Gastrocnemius medialis (tissue), 4 donors: Measurements from ENCODE around the gene CH25H. TPM values are rescaled to one million over a fixed set of nuclear protein-coding genes. Genes with fewer than 3 reads are reported as not detected.

ENCODE experiments used
- ATAC-seq, 2 donors: fragments of 150-250 bp; one replicate each; pipeline ENCODE4 v1.9.1; 2016
- DNase-seq, 2 donors: peaks; one replicate each; pipeline ENCODE4 v3.0.0-alpha.2; 2019
- H3K27ac ChIP-seq, 4 donors: fragments of 200-600 bp; sonication (generic); 1 replicate in 1 of 4; 2 replicates in 3 of 4; pipeline ENCODE4 v1.5.1; 2016 to 2018; ENCODE audit warnings: mild to moderate bottlenecking in 2 of 4, moderate library complexity in 1 of 4
- H3K27me3 ChIP-seq, 3 donors: fragments of 200-600 bp; sonication (generic) in 2 of 3; 1 replicate in 1 of 3; 2 replicates in 2 of 3; pipeline versions ENCODE4 v1.5.1 to v1.6.0; 2016 to 2019; ENCODE audit warnings: mild to moderate bottlenecking in 1 of 3, moderate library complexity in 1 of 3
- H3K36me3 ChIP-seq, 2 donors: fragments of 200-600 bp; sonication (generic) in 1 of 2; one replicate each; pipeline ENCODE4 v1.5.1; 2017 to 2018
- H3K4me1 ChIP-seq, 2 donors: fragments of 200-600 bp; sonication (generic) in 1 of 2; one replicate each; pipeline ENCODE4 v1.5.1; 2016 to 2017; ENCODE audit warnings: mild to moderate bottlenecking in 2 of 2
- H3K4me3 ChIP-seq, 4 donors: fragments of 200-600 bp; sonication (generic) in 3 of 4; 1 replicate in 1 of 4; 2 replicates in 3 of 4; pipeline ENCODE4 v1.5.1; 2016 to 2019; ENCODE audit warnings: mild to moderate bottlenecking in 2 of 4
- H3K9me3 ChIP-seq, 3 donors: fragments of 200-600 bp; sonication (generic) in 2 of 3; 1 replicate in 1 of 3; 2 replicates in 2 of 3; pipeline ENCODE4 v1.5.1; 2016 to 2019
- CTCF ChIP-seq, 5 experiments: fragments of 450-650 bp in 3 of 5; fragments of 200-600 bp in 2 of 5; sonication (generic) in 2 of 5; IDR thresholded peaks in 4 of 5; conservative IDR thresholded peaks in 1 of 5; 1 replicate in 4 of 5; 2 replicates in 1 of 5; pipeline ENCODE4 v1.5.1; 2016 to 2019; ENCODE audit warnings: antibody characterized with exemption in 5 of 5, mild to moderate bottlenecking in 3 of 5, moderate library complexity in 3 of 5
- POLR2A ChIP-seq, 2 donors: fragments of 450-650 bp; IDR thresholded peaks; one replicate each; pipeline ENCODE4 v1.6.1; 2017; ENCODE audit warnings: antibody characterized with exemption in 2 of 2, mild to moderate bottlenecking in 2 of 2, moderate library complexity in 2 of 2
- in situ Hi-C, 4 donors: fragments of 200-750 bp; cut with MboI; loops; one replicate each; pipeline versions ENCODE4 v1.15.0 to v1.8.0; 2017; ENCODE audit warnings: low sequenced_read_pairs in 4 of 4
- intact Hi-C: fragments of 100-400 bp; cut with DNase I; formaldehyde crosslinking; loops from one replicate; pipeline ENCODE4 v1.15.1; 2023; ENCODE audit warnings: low total_unique reads
- total RNA-seq, 4 donors: library from RNA; depleted of rRNA; stranded (reverse); fragments of >200 nt; gene quantifications; one replicate each; pipeline versions ENCODE4 v1.1.0 to v1.2.3, GENCODE V29; 2016

CH25H gene
- total RNA-seq, 4 donors from 2014 or later: 0.85 to 1.1 TPM; not detected in 2

GRCh38 chr10:89216056-89216455, 8.9 kb upstream of the CH25H start:
- in situ Hi-C loops: loop anchor here (10.0 to 25.0 kb wide), 3 partner anchors 281 to 381 kb away; no protein-coding TSS in a partner anchor
- no peaks in the 10 kb centered on the region for H3K36me3 ChIP-seq
- no peak for DNase-seq
- peaks cover 6 to 8% of the 10 kb centered on the region in 2 donors for H3K4me1 ChIP-seq
- no peak for ATAC-seq
- H3K27me3 ChIP-seq: no peaks in the 10 kb centered on the region
- H3K4me3 ChIP-seq: no peak overlapping the region
- H3K27ac ChIP-seq: no peak overlapping the region
- intact Hi-C loops: loop anchor here (10.0 kb wide), 1 partner anchor 381 kb away; no protein-coding TSS in a partner anchor
- no peak for TF ChIP-seq CTCF (IDR thresholded peaks at IDR 0.05 in 4 of 5, conservative IDR thresholded peaks at IDR 0.05 in 1 of 5)
- no peak for TF ChIP-seq POLR2A (IDR thresholded peaks at IDR 0.05)
- H3K9me3 ChIP-seq: no peaks in the 10 kb centered on the region

- Histone ChIP-seq H3K4me1 (peaks cover 6 to 8% of the 10 kb centered on the region in 2 donors), H3K27me3 (no peaks in the 10 kb centered on the region), H3K27ac (no peak overlapping the region), H3K9me3 (no peaks in the 10 kb centered on the region), H3K36me3 (no peaks in the 10 kb centered on the region), H3K4me3 (no peak overlapping the region)
- TF ChIP-seq POLR2A (IDR thresholded peaks at IDR 0.05): no peak
- no peak for TF ChIP-seq CTCF (IDR thresholded peaks at IDR 0.05 in 4 of 5, conservative IDR thresholded peaks at IDR 0.05 in 1 of 5)
- intact Hi-C loops: loop anchor here (10.0 kb wide), 1 partner anchor 381 kb away; no protein-coding TSS in a partner anchor
- DNase-seq (no peak), ATAC-seq (no peak)
- in situ Hi-C loops: loop anchor here (10.0 to 25.0 kb wide), 3 partner anchors 281 to 381 kb away; no protein-coding TSS in a partner anchor
Observed at GRCh38 chr10:89215511-89215910, 8.4 kb upstream of the CH25H start.

- Histone ChIP-seq H3K9me3 (no peaks in the 10 kb centered on the region), H3K27me3 (peaks cover 0 to 5% (median 0%) of the 10 kb centered on the region in 3 donors), H3K27ac (no peak overlapping the region), H3K4me3 (no peak overlapping the region), H3K36me3 (no peaks in the 10 kb centered on the region), H3K4me1 (peaks cover 6 to 8% of the 10 kb centered on the region in 2 donors)
- DNase-seq (no peak), ATAC-seq (no peak)
- TF ChIP-seq POLR2A (IDR thresholded peaks at IDR 0.05) (no peak), CTCF (IDR thresholded peaks at IDR 0.05 in 4 of 5, conservative IDR thresholded peaks at IDR 0.05 in 1 of 5) (no peak)
- intact Hi-C loops: loop anchor here (5.0 to 10.0 kb wide), 2 partner anchors 277 to 380 kb away; no protein-coding TSS in a partner anchor
- in situ Hi-C loops: loop anchor here (5.0 to 25.0 kb wide), 6 partner anchors 182 to 380 kb away; no protein-coding TSS in a partner anchor
Observed at GRCh38 chr10:89214566-89215165, 7.5 kb upstream of the CH25H start.

- ATAC-seq: no peak
- peaks cover 6 to 8% of the 10 kb centered on the region in 2 donors for H3K4me1 ChIP-seq
- in situ Hi-C loops (loop anchor here (5.0 to 25.0 kb wide), 6 partner anchors 181 to 378 kb away; no protein-coding TSS in a partner anchor), intact Hi-C loops (loop anchor here (5.0 to 10.0 kb wide), 2 partner anchors 276 to 378 kb away; no protein-coding TSS in a partner anchor)
- no peaks in the 10 kb centered on the region for H3K9me3 ChIP-seq
- no peak for DNase-seq
- H3K4me3 ChIP-seq: no peak overlapping the region
- no peak overlapping the region for H3K27ac ChIP-seq
- no peaks in the 10 kb centered on the region for H3K36me3 ChIP-seq
- TF ChIP-seq POLR2A (IDR thresholded peaks at IDR 0.05): no peak
- TF ChIP-seq CTCF (IDR thresholded peaks at IDR 0.05 in 4 of 5, conservative IDR thresholded peaks at IDR 0.05 in 1 of 5): peak; percentile 45 to 68 (median 51)
- peaks cover 4 to 11% (median 6%) of the 10 kb centered on the region in 3 donors for H3K27me3 ChIP-seq
Observed at GRCh38 chr10:89213191-89213808, 6.2 kb upstream of the CH25H start.
